ENCODE data around the gene HMCES. TPM values are rescaled to one million over a fixed set of nuclear protein-coding genes. Genes with fewer than 3 reads are reported as not detected.

The HMCES gene
- total RNA-seq, 5 donors from 2014 or later (not counting 1 experiment from before 2014, with no cell fraction given), result 55.2 to 60.7 (median 57.6) TPM

- no CpG with 5 or more reads among the region's 1 CpG for WGBS (ENCODE audit: insufficient coverage)
- Histone ChIP-seq H3K27ac (ENCODE audit: low read length) (no peak overlapping the region), H3K36me3 (ENCODE audit: control insufficient read depth in 2 of 2, extremely low read depth in 1 of 2, insufficient read depth in 1 of 2, low read length in 1 of 2) (peaks cover 10 to 54% of the 10 kb centered on the region in 2 donors), H3K27me3 (replicated peaks in 1 of 2; ENCODE audit: control insufficient read depth in 2 of 2, extremely low read depth in 1 of 2, insufficient read depth in 2 of 2, low read length in 1 of 2) (no peaks in the 10 kb centered on the region), H3K4me1 (ENCODE audit: control insufficient read depth in 1 of 2, extremely low read depth in 1 of 2, insufficient read depth in 2 of 2, low read length in 2 of 2) (peaks cover 0 to 9% of the 10 kb centered on the region in 2 experiments), H3K9me3 (no peaks in the 10 kb centered on the region), H3K4me3 (ENCODE audit: control insufficient read depth in 1 of 2, extremely low read depth in 1 of 2, low read length in 1 of 2) (no peak overlapping the region)
- no peaks in the 10 kb centered on the region for H3K9me3 Mint-ChIP-seq
- DNase-seq, result no peak
- no peak overlapping the region for H3K4me3 Mint-ChIP-seq
- POLR2A ChIA-PET, result interaction anchor here (0.6 to 2.1 kb wide), 2 partner anchors 11 to 1425 kb away, joined by 3 to 20 read pairs; a partner anchor contains a TSS
- H3K27me3 Mint-ChIP-seq, result no peaks in the 10 kb centered on the region
- H3K36me3 Mint-ChIP-seq, result peaks cover 31% of the 10 kb centered on the region
- H3K27ac Mint-ChIP-seq, result peak overlapping the region in 1 of 2 donors; percentile 59
- ATAC-seq (replicated peaks in 1 of 4), result no peak
- peaks cover 13 to 26% (median 25%) of the 10 kb centered on the region in 3 donors for H3K4me1 Mint-ChIP-seq
- CTCF ChIA-PET, result interaction anchor here in 1 of 2 donors (1.0 kb wide), 1 partner anchor 11 kb away, joined by 4 read pairs; a partner anchor contains a TSS
Observed at GRCh38 chr3:129304962-129305222, 26.2 kb downstream of the HMCES start.

GRCh38 chr3:129305592-129306091, 27.0 kb downstream of the HMCES start:
- no peak overlapping the region for H3K4me3 ChIP-seq (ENCODE audit: control insufficient read depth in 1 of 2, extremely low read depth in 1 of 2, low read length in 1 of 2)
- ChIA-PET POLR2A (interaction anchor here in 1 of 2 donors (2.1 kb wide), 1 partner anchor 11 kb away, joined by 20 read pairs; a partner anchor contains a TSS), CTCF (interaction anchor here (0.6 to 1.0 kb wide), 3 partner anchors 10 to 1188 kb away, joined by 3 to 11 read pairs (median 4); a partner anchor contains a TSS)
- peaks cover 13 to 28% (median 25%) of the 10 kb centered on the region in 3 donors for H3K4me1 Mint-ChIP-seq
- peak overlapping the region; percentile 55 to 87 for H3K27ac Mint-ChIP-seq
- H3K4me3 Mint-ChIP-seq, result peak overlapping the region in 1 of 3 donors; percentile 28
- H3K9me3 ChIP-seq, result no peaks in the 10 kb centered on the region
- H3K4me1 ChIP-seq (ENCODE audit: control insufficient read depth in 1 of 2, extremely low read depth in 1 of 2, insufficient read depth in 2 of 2, low read length in 2 of 2), result peaks cover 0 to 9% of the 10 kb centered on the region in 2 experiments
- no peaks in the 10 kb centered on the region for H3K27me3 ChIP-seq (replicated peaks in 1 of 2; ENCODE audit: control insufficient read depth in 2 of 2, extremely low read depth in 1 of 2, insufficient read depth in 2 of 2, low read length in 1 of 2)
- H3K36me3 Mint-ChIP-seq, result peaks cover 30% of the 10 kb centered on the region
- peaks cover 10 to 47% of the 10 kb centered on the region in 2 donors for H3K36me3 ChIP-seq (ENCODE audit: control insufficient read depth in 2 of 2, extremely low read depth in 1 of 2, insufficient read depth in 1 of 2, low read length in 1 of 2)
- peak in 3 of 4 experiments; percentile 22 to 45 (median 44) for ATAC-seq (replicated peaks in 1 of 4)
- H3K27ac ChIP-seq (ENCODE audit: low read length), result no peak overlapping the region
- no peaks in the 10 kb centered on the region for H3K9me3 Mint-ChIP-seq
- H3K27me3 Mint-ChIP-seq, result no peaks in the 10 kb centered on the region
- WGBS (ENCODE audit: insufficient coverage), result 73% methylated on average over 16 of the region's 26 CpGs
- DNase-seq, result peak in 6 of 35 experiments; percentile 7 to 49 (median 24)

GRCh38 chr3:129308636-129309035, 30.0 kb downstream of the HMCES start:
- ChIA-PET CTCF (no interaction called here), POLR2A (interaction anchor here in 1 of 2 donors (0.6 kb wide), 1 partner anchor 310 kb away, joined by 8 read pairs; no protein-coding TSS in a partner anchor)
- peak overlapping the region; percentile 13 to 49 for H3K27ac Mint-ChIP-seq
- H3K36me3 ChIP-seq (ENCODE audit: control insufficient read depth in 2 of 2, extremely low read depth in 1 of 2, insufficient read depth in 1 of 2, low read length in 1 of 2), result peaks cover 0 to 24% of the 10 kb centered on the region in 2 donors
- H3K4me3 Mint-ChIP-seq, result no peak overlapping the region
- H3K36me3 Mint-ChIP-seq, result peaks cover 16% of the 10 kb centered on the region
- H3K27me3 ChIP-seq (replicated peaks in 1 of 2; ENCODE audit: control insufficient read depth in 2 of 2, extremely low read depth in 1 of 2, insufficient read depth in 2 of 2, low read length in 1 of 2), result no peaks in the 10 kb centered on the region
- H3K27ac ChIP-seq (ENCODE audit: low read length), result no peak overlapping the region
- WGBS (ENCODE audit: insufficient coverage), result no CpG with 5 or more reads among the region's 3 CpGs
- H3K4me1 Mint-ChIP-seq, result peaks cover 25 to 46% (median 43%) of the 10 kb centered on the region in 3 donors
- no peak overlapping the region for H3K4me3 ChIP-seq (ENCODE audit: control insufficient read depth in 1 of 2, extremely low read depth in 1 of 2, low read length in 1 of 2)
- peaks cover under 1 to 19% of the 10 kb centered on the region in 2 experiments for H3K4me1 ChIP-seq (ENCODE audit: control insufficient read depth in 1 of 2, extremely low read depth in 1 of 2, insufficient read depth in 2 of 2, low read length in 2 of 2)
- no peaks in the 10 kb centered on the region for H3K27me3 Mint-ChIP-seq
- no peak for ATAC-seq (replicated peaks in 1 of 4)
- no peaks in the 10 kb centered on the region for H3K9me3 ChIP-seq
- no peaks in the 10 kb centered on the region for H3K9me3 Mint-ChIP-seq
- no peak for DNase-seq

GRCh38 chr3:129310111-129311011, 31.7 kb downstream of the HMCES start:
- H3K9me3 ChIP-seq, result no peaks in the 10 kb centered on the region
- CTCF ChIA-PET, result no interaction called here
- no peaks in the 10 kb centered on the region for H3K27me3 Mint-ChIP-seq

GRCh38 chr3:129311054-129311902, 32.6 kb downstream of the HMCES start:
- Mint-ChIP-seq H3K36me3 (peaks cover 3% of the 10 kb centered on the region), H3K4me3 (no peak overlapping the region), H3K4me1 (peaks cover 21 to 35% (median 29%) of the 10 kb centered on the region in 3 donors), H3K27ac (peak overlapping the region; percentile 69 to 84), H3K9me3 (no peaks in the 10 kb centered on the region), H3K27me3 (no peaks in the 10 kb centered on the region)
- no peaks in the 10 kb centered on the region for H3K27me3 ChIP-seq (replicated peaks in 1 of 2; ENCODE audit: control insufficient read depth in 2 of 2, extremely low read depth in 1 of 2, insufficient read depth in 2 of 2, low read length in 1 of 2)
- ATAC-seq (replicated peaks in 1 of 4), result peak in 1 of 4 experiments; percentile 2
- no peak for DNase-seq
- no peak overlapping the region for H3K4me3 ChIP-seq (ENCODE audit: control insufficient read depth in 1 of 2, extremely low read depth in 1 of 2, low read length in 1 of 2)
- CTCF ChIA-PET, result no interaction called here
- no peaks in the 10 kb centered on the region for H3K9me3 ChIP-seq
- peaks cover 8 to 24% of the 10 kb centered on the region in 2 experiments for H3K4me1 ChIP-seq (ENCODE audit: control insufficient read depth in 1 of 2, extremely low read depth in 1 of 2, insufficient read depth in 2 of 2, low read length in 2 of 2)
- POLR2A ChIA-PET, result interaction anchor here in 1 of 2 donors (1.9 kb wide), 1 partner anchor 31 kb away, joined by 11 read pairs; no protein-coding TSS in a partner anchor
- H3K36me3 ChIP-seq (ENCODE audit: control insufficient read depth in 2 of 2, extremely low read depth in 1 of 2, insufficient read depth in 1 of 2, low read length in 1 of 2), result peaks cover 0 to 3% of the 10 kb centered on the region in 2 donors
- peak overlapping the region; percentile 34 for H3K27ac ChIP-seq (ENCODE audit: low read length)
- 100% methylated on average over 2 of the region's 3 CpGs for WGBS (ENCODE audit: insufficient coverage)

More at GRCh38 chr3:129310111-129311011, 31.7 kb downstream of the HMCES start:
- Histone ChIP-seq H3K36me3 (ENCODE audit: control insufficient read depth in 2 of 2, extremely low read depth in 1 of 2, insufficient read depth in 1 of 2, low read length in 1 of 2) (peaks cover 0 to 8% of the 10 kb centered on the region in 2 donors), H3K4me1 (ENCODE audit: control insufficient read depth in 1 of 2, extremely low read depth in 1 of 2, insufficient read depth in 2 of 2, low read length in 2 of 2) (peaks cover 8 to 30% of the 10 kb centered on the region in 2 experiments), H3K27me3 (replicated peaks in 1 of 2; ENCODE audit: control insufficient read depth in 2 of 2, extremely low read depth in 1 of 2, insufficient read depth in 2 of 2, low read length in 1 of 2) (no peaks in the 10 kb centered on the region), H3K27ac (ENCODE audit: low read length) (no peak overlapping the region), H3K4me3 (ENCODE audit: control insufficient read depth in 1 of 2, extremely low read depth in 1 of 2, low read length in 1 of 2) (no peak overlapping the region)
- POLR2A ChIA-PET, result interaction anchor here in 1 of 2 donors (0.5 kb wide), 1 partner anchor 487 kb away, joined by 3 read pairs; no protein-coding TSS in a partner anchor
- 85% methylated on average over 5 of the region's 7 CpGs for WGBS (ENCODE audit: insufficient coverage)
- DNase-seq, result no peak
- H3K4me1 Mint-ChIP-seq, result peaks cover 24 to 43% (median 37%) of the 10 kb centered on the region in 3 donors
- H3K4me3 Mint-ChIP-seq, result no peak overlapping the region
- peak overlapping the region; percentile 15 to 84 for H3K27ac Mint-ChIP-seq
- no peak for ATAC-seq (replicated peaks in 1 of 4)
- H3K9me3 Mint-ChIP-seq, result no peaks in the 10 kb centered on the region
- peaks cover 4% of the 10 kb centered on the region for H3K36me3 Mint-ChIP-seq

Measured in T-cell (primary cell).